HEK293 (cell line): ENCODE data around the gene CAMSAP3.

Experiments
- CTCF ChIA-PET: fragments of 350-600 bp; formaldehyde crosslinking; extraction: SDS; loops from one replicate; lab custom pipeline; 2021; ENCODE audit warnings: antibody characterized with exemption; lab: Yijun Ruan, JAX
- POLR2A ChIA-PET: fragments of 300-600 bp; formaldehyde crosslinking; extraction: SDS; loops from one replicate; lab custom pipeline; 2020; ENCODE audit warnings: antibody characterized with exemption, inconsistent platforms; lab: Yijun Ruan, JAX
- H3K27ac ChIP-seq: fragments of 200-500 bp; sonication (Bioruptor generic); 2 replicates; pipeline ENCODE4 v1.5.1; 2014; ENCODE audit warnings: low read depth, low read length, control low read depth, inconsistent platforms; ENCODE audit errors: extremely low read depth
- H3K36me3 ChIP-seq, 2 experiments: fragments of 200-500 bp in 1 of 2; sonication (Bioruptor generic) in 1 of 2; 1 replicate in 1 of 2; 2 replicates in 1 of 2; pipeline ENCODE4 v1.5.1; 2014 to 2017; ENCODE audit warnings: inconsistent platforms in 2 of 2, low read length in 2 of 2; ENCODE audit not compliant: control insufficient read depth in 2 of 2, insufficient read depth in 1 of 2
- H3K4me1 ChIP-seq: fragments of 200-500 bp; sonication (Bioruptor generic); 2 replicates; pipeline ENCODE4 v1.5.1; 2014; ENCODE audit warnings: mild to moderate bottlenecking, low read length, inconsistent platforms; ENCODE audit not compliant: control insufficient read depth, insufficient read depth
- H3K4me3 ChIP-seq: 2 replicates; pipeline ENCODE4 v1.5.1; 2011; ENCODE audit warnings: low read depth, mild to moderate bottlenecking, control low read depth, low read length, moderate library complexity
- H3K9me3 ChIP-seq: fragments of 200-500 bp; sonication (Bioruptor generic); 2 replicates; pipeline ENCODE4 v1.5.1; 2014; ENCODE audit warnings: low read depth, low read length, inconsistent platforms; ENCODE audit not compliant: control insufficient read depth, insufficient read depth
- GLIS2 ChIP-seq: fragments of 450-650 bp; formaldehyde crosslinking; IDR thresholded peaks from 2 replicates; pipeline ENCODE4 v1.5.1; 2016; ENCODE audit warnings: missing biosample characterization, missing genetic modification characterization
- KLF1 ChIP-seq: fragments of 450-650 bp; formaldehyde crosslinking; IDR thresholded peaks from 2 replicates; pipeline ENCODE4 v1.5.1; 2016; ENCODE audit warnings: missing biosample characterization, missing genetic modification characterization
- RBAK ChIP-seq: fragments of 450-650 bp; formaldehyde crosslinking; IDR thresholded peaks from 2 replicates; pipeline ENCODE4 v1.5.1; 2016; ENCODE audit warnings: missing biosample characterization, missing genetic modification characterization
- SALL2 ChIP-seq: fragments of 450-650 bp; formaldehyde crosslinking; IDR thresholded peaks from 2 replicates; pipeline ENCODE4 v1.5.0; 2017; ENCODE audit warnings: missing biosample characterization, mild to moderate bottlenecking, missing genetic modification characterization, borderline replicate concordance
- SP2 ChIP-seq: fragments of 450-650 bp; formaldehyde crosslinking; IDR thresholded peaks from 2 replicates; pipeline ENCODE4 v1.5.1; 2016; ENCODE audit warnings: missing biosample characterization, missing genetic modification characterization
- TCF7L2 ChIP-seq: IDR thresholded peaks from 2 replicates; pipeline ENCODE4 v1.6.1; 2011; ENCODE audit warnings: low read depth, mild to moderate bottlenecking, inconsistent platforms, low read length, moderate library complexity, borderline replicate concordance
- ZBTB48 ChIP-seq: fragments of 450-650 bp; formaldehyde crosslinking; IDR thresholded peaks from 2 replicates; pipeline ENCODE4 v1.5.1; 2016; ENCODE audit warnings: missing biosample characterization, missing genetic modification characterization
- ZNF112 ChIP-seq: fragments of 450-650 bp; formaldehyde crosslinking; IDR thresholded peaks from 2 replicates; pipeline ENCODE4 v1.5.0; 2017; ENCODE audit warnings: missing biosample characterization, missing genetic modification characterization
- ZNF114 ChIP-seq: fragments of 450-650 bp; formaldehyde crosslinking; IDR thresholded peaks from 2 replicates; pipeline ENCODE4 v1.5.0; 2017; ENCODE audit warnings: missing biosample characterization, missing genetic modification characterization
- ZNF155 ChIP-seq: fragments of 450-650 bp; formaldehyde crosslinking; IDR thresholded peaks from 2 replicates; pipeline ENCODE4 v1.5.1; 2016; ENCODE audit warnings: missing biosample characterization, missing genetic modification characterization
- ZNF214 ChIP-seq: fragments of 450-650 bp; formaldehyde crosslinking; IDR thresholded peaks from 2 replicates; pipeline ENCODE4 v1.5.1; 2017; ENCODE audit warnings: missing biosample characterization, mild to moderate bottlenecking, missing genetic modification characterization, borderline replicate concordance
- ZNF292 ChIP-seq: fragments of 450-650 bp; formaldehyde crosslinking; IDR thresholded peaks from 2 replicates; pipeline ENCODE4 v1.5.1; 2016; ENCODE audit warnings: low read depth, missing biosample characterization, missing genetic modification characterization, borderline replicate concordance
- ZNF311 ChIP-seq: fragments of 450-650 bp; formaldehyde crosslinking; IDR thresholded peaks from 2 replicates; pipeline ENCODE4 v1.5.1; 2017; ENCODE audit warnings: missing biosample characterization, missing genetic modification characterization, borderline replicate concordance
- ZNF354C ChIP-seq: fragments of 450-650 bp; formaldehyde crosslinking; IDR thresholded peaks from 2 replicates; pipeline ENCODE4 v1.5.1; 2016; ENCODE audit warnings: missing biosample characterization, missing genetic modification characterization, low read depth, borderline replicate concordance
- ZNF501 ChIP-seq: fragments of 450-650 bp; formaldehyde crosslinking; IDR thresholded peaks from 2 replicates; pipeline ENCODE4 v1.5.1; 2016; ENCODE audit warnings: missing biosample characterization, missing genetic modification characterization
- ZNF549 ChIP-seq: fragments of 450-650 bp; IDR thresholded peaks from 2 replicates; pipeline ENCODE4 v1.5.1; 2018; ENCODE audit warnings: missing biosample characterization, missing genetic modification characterization, mild to moderate bottlenecking, inconsistent platforms, moderate library complexity
- ZNF596 ChIP-seq: fragments of 450-650 bp; IDR thresholded peaks from 2 replicates; pipeline ENCODE4 v1.5.0; 2018; ENCODE audit warnings: missing biosample characterization, mild to moderate bottlenecking, missing genetic modification characterization, moderate library complexity
- ZNF629 ChIP-seq: fragments of 450-650 bp; formaldehyde crosslinking; IDR thresholded peaks from 2 replicates; pipeline ENCODE4 v1.5.1; 2017; ENCODE audit warnings: missing biosample characterization, missing genetic modification characterization
- ZNF658 ChIP-seq: fragments of 450-650 bp; formaldehyde crosslinking; IDR thresholded peaks from 2 replicates; pipeline ENCODE4; 2016; ENCODE audit warnings: missing biosample characterization, missing genetic modification characterization
- ZNF777 ChIP-seq: fragments of 450-650 bp; formaldehyde crosslinking; IDR thresholded peaks from 2 replicates; pipeline ENCODE4 v1.5.1; 2017; ENCODE audit warnings: missing biosample characterization, missing genetic modification characterization, borderline replicate concordance
- TF ChIP-seq, protein P1 (sequence below): fragments of 450-650 bp; formaldehyde crosslinking; IDR thresholded peaks from 2 replicates; pipeline ENCODE4 v1.5.1; 2016; ENCODE audit warnings: missing biosample characterization, missing genetic modification characterization, borderline replicate concordance
- TF ChIP-seq, protein P2 (sequence below): fragments of 450-650 bp; formaldehyde crosslinking; IDR thresholded peaks from 2 replicates; pipeline ENCODE4 v1.5.1; 2016; ENCODE audit warnings: missing biosample characterization, missing genetic modification characterization
- TF ChIP-seq, protein P3 (sequence below): fragments of 450-650 bp; formaldehyde crosslinking; IDR thresholded peaks from 2 replicates; pipeline ENCODE4 v1.5.1; 2016; ENCODE audit warnings: missing biosample characterization, missing genetic modification characterization
- TF ChIP-seq, protein P4 (sequence below): fragments of 450-650 bp; formaldehyde crosslinking; IDR thresholded peaks from 2 replicates; pipeline ENCODE4 v1.5.1; 2016; ENCODE audit warnings: missing biosample characterization, missing genetic modification characterization
- TF ChIP-seq, protein P5 (sequence below): fragments of 450-650 bp; formaldehyde crosslinking; IDR thresholded peaks from 2 replicates; pipeline ENCODE4 v1.5.1; 2016; ENCODE audit warnings: missing biosample characterization, missing genetic modification characterization

The CAMSAP3 gene, protein sequence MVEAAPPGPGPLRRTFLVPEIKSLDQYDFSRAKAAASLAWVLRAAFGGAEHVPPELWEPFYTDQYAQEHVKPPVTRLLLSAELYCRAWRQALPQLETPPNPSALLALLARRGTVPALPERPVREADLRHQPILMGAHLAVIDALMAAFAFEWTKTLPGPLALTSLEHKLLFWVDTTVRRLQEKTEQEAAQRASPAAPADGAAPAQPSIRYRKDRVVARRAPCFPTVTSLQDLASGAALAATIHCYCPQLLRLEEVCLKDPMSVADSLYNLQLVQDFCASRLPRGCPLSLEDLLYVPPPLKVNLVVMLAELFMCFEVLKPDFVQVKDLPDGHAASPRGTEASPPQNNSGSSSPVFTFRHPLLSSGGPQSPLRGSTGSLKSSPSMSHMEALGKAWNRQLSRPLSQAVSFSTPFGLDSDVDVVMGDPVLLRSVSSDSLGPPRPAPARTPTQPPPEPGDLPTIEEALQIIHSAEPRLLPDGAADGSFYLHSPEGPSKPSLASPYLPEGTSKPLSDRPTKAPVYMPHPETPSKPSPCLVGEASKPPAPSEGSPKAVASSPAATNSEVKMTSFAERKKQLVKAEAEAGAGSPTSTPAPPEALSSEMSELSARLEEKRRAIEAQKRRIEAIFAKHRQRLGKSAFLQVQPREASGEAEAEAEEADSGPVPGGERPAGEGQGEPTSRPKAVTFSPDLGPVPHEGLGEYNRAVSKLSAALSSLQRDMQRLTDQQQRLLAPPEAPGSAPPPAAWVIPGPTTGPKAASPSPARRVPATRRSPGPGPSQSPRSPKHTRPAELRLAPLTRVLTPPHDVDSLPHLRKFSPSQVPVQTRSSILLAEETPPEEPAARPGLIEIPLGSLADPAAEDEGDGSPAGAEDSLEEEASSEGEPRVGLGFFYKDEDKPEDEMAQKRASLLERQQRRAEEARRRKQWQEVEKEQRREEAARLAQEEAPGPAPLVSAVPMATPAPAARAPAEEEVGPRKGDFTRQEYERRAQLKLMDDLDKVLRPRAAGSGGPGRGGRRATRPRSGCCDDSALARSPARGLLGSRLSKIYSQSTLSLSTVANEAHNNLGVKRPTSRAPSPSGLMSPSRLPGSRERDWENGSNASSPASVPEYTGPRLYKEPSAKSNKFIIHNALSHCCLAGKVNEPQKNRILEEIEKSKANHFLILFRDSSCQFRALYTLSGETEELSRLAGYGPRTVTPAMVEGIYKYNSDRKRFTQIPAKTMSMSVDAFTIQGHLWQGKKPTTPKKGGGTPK

DNA sequence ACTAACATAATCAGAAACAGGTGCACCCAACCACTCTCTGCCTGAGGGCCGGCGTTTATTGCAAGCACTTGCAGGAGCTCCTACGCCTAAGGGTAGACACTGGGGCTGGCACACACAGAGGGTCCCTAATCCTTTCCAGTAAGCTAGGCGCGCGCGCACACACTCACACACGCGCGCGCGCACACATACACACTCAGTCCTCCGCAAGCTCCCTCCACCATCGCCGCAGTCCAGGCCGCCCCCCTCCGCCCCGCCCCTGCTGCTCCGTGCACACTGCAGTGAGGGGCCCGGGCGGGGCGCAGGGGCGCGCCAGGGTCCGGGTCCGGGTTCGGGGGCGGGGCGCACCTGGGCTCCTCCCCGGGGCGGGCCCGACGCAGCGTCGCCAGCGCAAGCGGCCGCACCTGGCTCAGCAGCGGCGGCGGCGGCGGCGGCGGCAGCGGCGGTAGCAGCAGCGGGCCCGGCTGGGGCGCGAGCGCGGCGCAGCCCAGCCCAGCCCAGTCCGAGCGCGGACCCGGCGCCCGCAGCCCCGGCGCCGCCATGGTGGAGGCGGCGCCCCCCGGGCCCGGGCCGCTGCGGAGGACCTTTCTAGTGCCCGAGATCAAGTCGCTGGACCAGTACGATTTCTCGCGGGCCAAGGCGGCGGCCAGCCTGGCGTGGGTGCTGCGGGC is at the start of gene CAMSAP3:
Gene CAMSAP3 (plus strand): TSS at position 398 of the 668 bp plus-strand sequence. CDS start 140 bp downstream, at position 538.
- peaks cover 8% of the 10 kb centered on the region for H3K4me1 ChIP-seq
- peaks cover 0 to 3% of the 10 kb centered on the region in 2 experiments; a peak in 1 of 3 replicates for H3K36me3 ChIP-seq
- CTCF ChIA-PET: interaction anchor here (0.6 to 6.5 kb wide), 4 partner anchors 23 to 275 kb away, joined by 3 to 29 read pairs (median 4); no protein-coding TSS in a partner anchor
- POLR2A ChIA-PET: interaction anchor here (0.6 to 2.1 kb wide), 4 partner anchors 10 to 1839 kb away, joined by 3 to 13 read pairs (median 6); partner anchors contain the start of genes MCOLN1, PET100 and XAB2
- H3K27ac ChIP-seq: no peak within 1 kb of the TSS; the same call in 1 of the 2 replicates
- H3K9me3 ChIP-seq: no peaks in the 10 kb centered on the region
- H3K4me3 ChIP-seq: peak within 1 kb of the TSS; percentile 70
- TF ChIP-seq ZNF629 (tag by site-specific recombination) (no peak), ZNF114 (no peak), TCF7L2 (no peak), SP2 (peak; percentile 56), RBAK (tag by site-specific recombination) (no peak), SALL2 (tag by site-specific recombination) (no peak), ZNF214 (tag by site-specific recombination) (no peak), ZNF658 (tag by site-specific recombination) (no peak), KLF1 (tag by site-specific recombination) (peak; percentile 50), GLIS2 (tag by site-specific recombination) (peak; percentile 8; the same call in 1 of the 2 replicates), ZNF311 (tag by site-specific recombination) (no peak), ZNF777 (tag by site-specific recombination) (no peak), ZNF354C (no peak), ZNF501 (tag by site-specific recombination) (no peak), ZNF112 (tag by site-specific recombination) (no peak), ZNF549 (tag by site-specific recombination) (no peak), ZBTB48 (tag by site-specific recombination) (peak; percentile 96), ZNF596 (tag by site-specific recombination) (no peak), ZNF155 (tag by site-specific recombination) (no peak), ZNF292 (tag by site-specific recombination) (no peak)
- TF ChIP-seq, protein P1, sequence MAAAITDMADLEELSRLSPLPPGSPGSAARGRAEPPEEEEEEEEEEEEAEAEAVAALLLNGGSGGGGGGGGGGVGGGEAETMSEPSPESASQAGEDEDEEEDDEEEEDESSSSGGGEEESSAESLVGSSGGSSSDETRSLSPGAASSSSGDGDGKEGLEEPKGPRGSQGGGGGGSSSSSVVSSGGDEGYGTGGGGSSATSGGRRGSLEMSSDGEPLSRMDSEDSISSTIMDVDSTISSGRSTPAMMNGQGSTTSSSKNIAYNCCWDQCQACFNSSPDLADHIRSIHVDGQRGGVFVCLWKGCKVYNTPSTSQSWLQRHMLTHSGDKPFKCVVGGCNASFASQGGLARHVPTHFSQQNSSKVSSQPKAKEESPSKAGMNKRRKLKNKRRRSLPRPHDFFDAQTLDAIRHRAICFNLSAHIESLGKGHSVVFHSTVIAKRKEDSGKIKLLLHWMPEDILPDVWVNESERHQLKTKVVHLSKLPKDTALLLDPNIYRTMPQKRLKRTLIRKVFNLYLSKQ (tag by site-specific recombination): no peak
- TF ChIP-seq, protein P2, sequence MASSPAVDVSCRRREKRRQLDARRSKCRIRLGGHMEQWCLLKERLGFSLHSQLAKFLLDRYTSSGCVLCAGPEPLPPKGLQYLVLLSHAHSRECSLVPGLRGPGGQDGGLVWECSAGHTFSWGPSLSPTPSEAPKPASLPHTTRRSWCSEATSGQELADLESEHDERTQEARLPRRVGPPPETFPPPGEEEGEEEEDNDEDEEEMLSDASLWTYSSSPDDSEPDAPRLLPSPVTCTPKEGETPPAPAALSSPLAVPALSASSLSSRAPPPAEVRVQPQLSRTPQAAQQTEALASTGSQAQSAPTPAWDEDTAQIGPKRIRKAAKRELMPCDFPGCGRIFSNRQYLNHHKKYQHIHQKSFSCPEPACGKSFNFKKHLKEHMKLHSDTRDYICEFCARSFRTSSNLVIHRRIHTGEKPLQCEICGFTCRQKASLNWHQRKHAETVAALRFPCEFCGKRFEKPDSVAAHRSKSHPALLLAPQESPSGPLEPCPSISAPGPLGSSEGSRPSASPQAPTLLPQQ (tag by site-specific recombination): 0 out of 2 replicates have a peak, but pooled peaks have one; percentile 28
- TF ChIP-seq, protein P3, sequence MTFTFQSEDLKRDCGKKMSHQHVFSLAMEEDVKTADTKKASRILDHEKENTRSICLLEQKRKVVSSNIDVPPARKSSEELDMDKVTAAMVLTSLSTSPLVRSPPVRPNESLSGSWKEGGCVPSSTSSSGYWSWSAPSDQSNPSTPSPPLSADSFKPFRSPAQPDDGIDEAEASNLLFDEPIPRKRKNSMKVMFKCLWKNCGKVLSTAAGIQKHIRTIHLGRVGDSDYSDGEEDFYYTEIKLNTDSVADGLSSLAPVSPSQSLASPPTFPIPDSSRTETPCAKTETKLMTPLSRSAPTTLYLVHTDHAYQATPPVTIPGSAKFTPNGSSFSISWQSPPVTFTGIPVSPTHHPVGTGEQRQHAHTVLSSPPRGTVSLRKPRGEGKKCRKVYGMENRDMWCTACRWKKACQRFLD: no peak
- TF ChIP-seq, protein P4, sequence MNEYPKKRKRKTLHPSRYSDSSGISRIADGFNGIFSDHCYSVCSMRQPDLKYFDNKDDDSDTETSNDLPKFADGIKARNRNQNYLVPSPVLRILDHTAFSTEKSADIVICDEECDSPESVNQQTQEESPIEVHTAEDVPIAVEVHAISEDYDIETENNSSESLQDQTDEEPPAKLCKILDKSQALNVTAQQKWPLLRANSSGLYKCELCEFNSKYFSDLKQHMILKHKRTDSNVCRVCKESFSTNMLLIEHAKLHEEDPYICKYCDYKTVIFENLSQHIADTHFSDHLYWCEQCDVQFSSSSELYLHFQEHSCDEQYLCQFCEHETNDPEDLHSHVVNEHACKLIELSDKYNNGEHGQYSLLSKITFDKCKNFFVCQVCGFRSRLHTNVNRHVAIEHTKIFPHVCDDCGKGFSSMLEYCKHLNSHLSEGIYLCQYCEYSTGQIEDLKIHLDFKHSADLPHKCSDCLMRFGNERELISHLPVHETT (tag by site-specific recombination): no peak
- TF ChIP-seq, protein P5, sequence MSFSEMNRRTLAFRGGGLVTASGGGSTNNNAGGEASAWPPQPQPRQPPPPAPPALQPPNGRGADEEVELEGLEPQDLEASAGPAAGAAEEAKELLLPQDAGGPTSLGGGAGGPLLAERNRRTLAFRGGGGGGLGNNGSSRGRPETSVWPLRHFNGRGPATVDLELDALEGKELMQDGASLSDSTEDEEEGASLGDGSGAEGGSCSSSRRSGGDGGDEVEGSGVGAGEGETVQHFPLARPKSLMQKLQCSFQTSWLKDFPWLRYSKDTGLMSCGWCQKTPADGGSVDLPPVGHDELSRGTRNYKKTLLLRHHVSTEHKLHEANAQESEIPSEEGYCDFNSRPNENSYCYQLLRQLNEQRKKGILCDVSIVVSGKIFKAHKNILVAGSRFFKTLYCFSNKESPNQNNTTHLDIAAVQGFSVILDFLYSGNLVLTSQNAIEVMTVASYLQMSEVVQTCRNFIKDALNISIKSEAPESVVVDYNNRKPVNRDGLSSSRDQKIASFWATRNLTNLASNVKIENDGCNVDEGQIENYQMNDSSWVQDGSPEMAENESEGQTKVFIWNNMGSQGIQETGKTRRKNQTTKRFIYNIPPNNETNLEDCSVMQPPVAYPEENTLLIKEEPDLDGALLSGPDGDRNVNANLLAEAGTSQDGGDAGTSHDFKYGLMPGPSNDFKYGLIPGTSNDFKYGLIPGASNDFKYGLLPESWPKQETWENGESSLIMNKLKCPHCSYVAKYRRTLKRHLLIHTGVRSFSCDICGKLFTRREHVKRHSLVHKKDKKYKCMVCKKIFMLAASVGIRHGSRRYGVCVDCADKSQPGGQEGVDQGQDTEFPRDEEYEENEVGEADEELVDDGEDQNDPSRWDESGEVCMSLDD (tag by site-specific recombination): peak; percentile 25
